Left lobe of liver (tissue), 2 donors: ENCODE results near the gene SFPQ. TPM values are rescaled to one million over a fixed set of nuclear protein-coding genes. Genes with fewer than 3 reads are reported as not detected.
"Not testable (repeated sequence)": the region's sequence is repeated elsewhere in the genome, so short reads cannot be mapped to it uniquely, and the experiment has no call there.

Experiments used
- ATAC-seq: fragments of 200-7000 bp; cut with Tn5 transposase; one replicate; pipeline ENCODE4 v1.9.1; 2020; ENCODE audit warnings: mild to moderate bottlenecking, moderate library complexity
- DNase-seq: peaks from one replicate; pipeline ENCODE4 v3.0.0-alpha.2; 2020; ENCODE audit warnings: low spot score
- total RNA-seq: library from RNA; stranded (reverse); gene quantifications from one replicate; pipeline ENCODE4 v1.2.1, GENCODE V29; 2021
- donor health status: DM: no; HTN: no; CAD: no; lungs with moderate emphysema.
- donor health status: DM: no; HTN: yes; CAD: no.

Gene SFPQ
- total RNA-seq, 1 donor from 2014 or later, result 55.9 TPM

DNA sequence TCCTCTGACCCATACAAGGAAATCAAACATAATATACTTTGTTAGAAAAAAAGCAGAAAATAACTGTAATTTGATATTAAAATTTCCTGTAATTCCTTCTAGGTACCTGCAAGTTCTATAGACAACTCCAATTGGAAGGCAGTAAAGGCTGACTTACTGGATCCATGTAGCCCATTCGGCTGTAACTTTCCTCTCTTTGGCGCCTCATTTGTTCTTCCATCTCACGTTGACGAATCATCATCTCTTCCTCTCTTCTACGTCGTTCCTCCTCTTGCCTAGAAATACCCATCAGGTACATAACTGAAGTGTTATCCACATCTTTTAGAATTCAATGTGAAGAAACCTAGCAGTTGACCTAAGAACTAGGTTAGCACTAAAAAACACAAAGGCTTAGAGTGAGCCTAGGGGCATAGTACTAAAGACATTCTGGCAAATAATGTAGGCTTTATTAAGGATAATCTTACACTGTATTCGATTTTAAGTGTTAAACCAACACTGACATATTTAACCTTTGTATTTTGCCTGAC is 5.1 kb downstream of the SFPQ start:
- ATAC-seq (no peak), DNase-seq (no peak)

DNA sequence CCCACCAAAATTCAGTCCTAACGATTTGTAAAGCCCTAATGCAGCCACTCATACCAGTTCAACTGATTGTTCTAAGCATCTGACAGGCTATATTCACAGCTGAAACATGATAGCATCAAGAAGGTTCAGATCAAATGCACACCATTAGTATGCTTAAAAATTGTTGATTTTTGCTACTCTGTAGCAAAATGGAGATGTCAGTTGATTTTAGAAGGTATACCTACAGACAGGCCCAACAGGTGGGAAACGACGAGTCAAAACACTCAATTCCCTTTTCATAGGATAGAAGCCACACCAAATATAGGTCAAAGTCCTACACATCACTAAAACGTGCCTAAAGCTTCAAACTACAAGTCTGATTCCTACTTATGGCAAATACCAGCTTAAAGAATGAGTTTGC is 6.7 kb downstream of the SFPQ start:
- no peak for DNase-seq
- ATAC-seq, result no peak

DNA sequence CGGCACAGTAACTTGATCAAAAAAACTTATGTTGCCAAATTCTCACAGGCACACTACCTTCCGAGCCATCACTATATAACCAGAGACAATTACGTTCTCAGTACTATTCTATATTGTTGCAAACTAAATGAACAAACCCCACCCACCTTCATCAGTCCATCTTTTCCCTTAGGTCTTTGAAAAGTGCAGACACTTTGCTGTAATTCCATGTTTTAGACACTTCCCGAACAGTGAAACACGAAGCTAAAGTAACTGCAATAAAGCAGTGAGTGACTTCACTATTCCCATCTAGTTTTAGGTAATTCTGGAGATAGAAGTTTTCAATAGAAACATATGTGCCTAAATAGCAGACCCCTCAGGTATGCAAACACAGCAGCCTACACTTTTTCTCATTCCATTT is 7.7 kb downstream of the SFPQ start:
- no peak for ATAC-seq
- no peak for DNase-seq

DNA sequence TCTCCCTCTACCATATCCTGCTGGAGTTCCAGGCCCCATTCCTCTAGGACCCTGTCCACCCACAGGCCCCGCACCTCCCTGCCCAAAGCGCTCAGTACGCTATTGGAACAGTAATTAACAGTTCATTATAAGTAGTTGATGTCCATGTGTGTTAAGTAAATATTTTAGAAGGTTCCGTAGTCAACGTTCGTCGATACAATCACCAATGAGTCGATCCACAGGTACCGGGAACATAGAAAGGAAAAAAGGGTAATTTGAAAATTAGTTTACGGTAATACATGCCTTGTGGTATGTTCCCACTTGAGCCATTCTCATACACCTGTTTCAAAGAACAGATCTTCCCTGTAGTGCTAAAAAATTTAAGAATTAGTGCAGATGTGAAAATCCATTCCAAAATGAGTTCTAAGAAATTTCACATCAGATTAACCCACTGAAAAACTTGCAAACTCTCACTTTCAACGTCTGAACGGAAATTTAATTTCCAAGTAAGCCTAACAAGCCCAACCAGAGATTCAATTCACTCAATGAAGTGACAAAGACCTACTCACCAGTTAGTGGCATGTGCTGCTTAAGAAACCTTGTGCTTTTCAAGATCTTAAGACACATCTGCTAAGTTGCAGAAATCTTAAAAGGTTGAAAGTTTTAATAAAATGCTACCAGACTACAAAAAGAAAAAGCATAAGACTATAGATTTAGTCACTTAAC is 8.3 kb downstream of the SFPQ start:
- ATAC-seq (no peak), DNase-seq (no peak)

DNA sequence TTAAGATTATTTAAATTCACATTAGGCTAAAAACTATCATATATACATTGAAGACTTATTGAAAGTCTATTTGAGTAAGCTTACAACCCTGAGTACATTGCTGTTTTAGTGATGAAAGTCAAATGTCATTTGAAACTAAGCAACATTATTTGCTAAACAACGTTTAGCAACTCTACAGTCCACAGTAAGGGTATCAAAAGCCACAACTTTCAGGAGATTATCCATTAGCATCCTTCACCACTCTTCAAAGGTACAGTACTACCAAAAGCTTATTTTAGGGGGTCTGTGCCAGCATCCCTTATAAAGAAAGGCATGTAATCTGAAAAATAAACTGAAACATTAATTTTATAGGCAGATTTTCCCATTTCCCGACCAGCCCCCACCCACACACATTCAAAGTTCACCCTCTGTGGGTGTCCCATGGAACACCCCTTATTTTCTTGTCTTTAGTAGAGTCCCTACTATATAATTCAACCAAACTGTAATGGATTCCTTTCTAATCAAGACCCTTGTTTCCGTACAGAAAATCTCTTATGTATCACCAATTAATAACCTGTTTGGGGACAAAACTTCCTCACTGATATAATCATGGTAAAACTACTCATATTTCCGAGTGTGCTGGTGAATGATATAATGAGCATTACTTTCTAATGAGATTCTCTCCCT is 11.0 kb downstream of the SFPQ start:
- DNase-seq, result no peak
- no peak for ATAC-seq

DNA sequence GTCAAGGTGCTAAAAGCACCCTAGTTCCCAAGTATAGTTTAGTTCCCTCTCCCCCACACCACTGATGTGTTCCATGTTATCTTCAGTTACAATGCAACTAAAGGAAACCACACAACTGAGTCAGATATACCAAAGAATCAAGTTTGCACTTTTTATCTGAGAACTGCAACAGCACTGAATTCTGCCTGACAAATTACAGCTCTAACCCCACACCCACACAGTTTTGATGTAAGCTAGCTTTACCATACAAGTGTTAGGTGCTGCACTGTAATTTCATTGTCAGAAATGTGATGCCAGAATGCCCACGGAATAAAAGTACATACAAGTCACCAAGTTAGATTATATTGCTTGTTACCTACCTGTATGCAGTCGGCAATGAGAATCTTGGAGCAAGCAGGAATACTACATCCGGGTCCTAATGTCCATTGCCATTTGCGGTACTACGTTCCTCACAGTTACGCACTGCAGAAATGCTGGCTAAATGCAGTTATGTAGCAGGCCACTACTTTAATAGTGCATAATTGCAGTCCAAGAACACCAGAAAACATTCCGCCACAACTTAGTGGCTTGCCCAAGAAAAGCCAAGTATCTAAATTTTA is 12.1 kb downstream of the SFPQ start:
- ATAC-seq, result no peak
- no peak for DNase-seq

DNA sequence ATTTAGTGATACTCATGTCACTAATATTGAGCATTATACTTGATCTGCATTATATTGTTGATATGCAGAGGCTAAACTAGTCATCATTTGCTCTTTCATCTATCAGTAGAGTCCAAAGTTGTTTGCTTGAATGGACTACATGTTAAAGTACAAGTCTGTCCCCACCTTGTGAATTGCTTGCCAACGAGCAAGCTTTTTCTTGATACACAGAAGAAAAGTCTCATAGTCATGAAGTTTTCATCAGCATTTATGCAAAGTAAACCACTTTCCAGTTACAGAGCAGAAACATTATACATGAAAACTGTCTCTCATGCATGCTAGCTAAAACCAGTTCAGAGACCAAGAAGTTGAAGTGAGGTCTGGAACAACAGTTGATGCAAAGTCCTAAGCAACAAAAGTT is 13.0 kb downstream of the SFPQ start:
- peak; percentile 14 for ATAC-seq
- no peak for DNase-seq

DNA sequence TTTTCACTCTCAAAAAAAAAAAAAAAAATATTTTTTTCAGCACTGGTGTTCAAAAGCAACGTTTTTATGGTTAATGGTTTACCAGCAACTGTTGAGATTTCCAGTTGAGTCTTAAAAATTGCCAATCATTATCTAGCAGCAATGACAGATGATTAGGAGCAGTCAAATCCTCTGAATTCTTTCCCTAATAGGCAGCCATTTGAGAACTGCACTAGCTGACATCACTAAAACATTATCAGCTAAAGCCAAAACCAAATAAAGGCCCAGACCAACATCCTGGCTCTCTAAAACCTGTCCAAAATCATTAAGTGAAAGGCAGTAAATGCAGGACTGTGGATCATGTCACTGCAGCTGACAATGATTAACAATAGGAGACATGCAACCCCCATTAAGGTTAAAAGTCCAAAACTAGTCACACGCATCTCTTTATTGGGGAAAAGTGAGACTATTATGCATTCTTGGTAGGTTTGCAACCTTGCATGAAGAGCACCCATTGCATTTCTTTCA is 14.0 kb downstream of the SFPQ start:
- ATAC-seq (peak; percentile 83), DNase-seq (no peak)

DNA sequence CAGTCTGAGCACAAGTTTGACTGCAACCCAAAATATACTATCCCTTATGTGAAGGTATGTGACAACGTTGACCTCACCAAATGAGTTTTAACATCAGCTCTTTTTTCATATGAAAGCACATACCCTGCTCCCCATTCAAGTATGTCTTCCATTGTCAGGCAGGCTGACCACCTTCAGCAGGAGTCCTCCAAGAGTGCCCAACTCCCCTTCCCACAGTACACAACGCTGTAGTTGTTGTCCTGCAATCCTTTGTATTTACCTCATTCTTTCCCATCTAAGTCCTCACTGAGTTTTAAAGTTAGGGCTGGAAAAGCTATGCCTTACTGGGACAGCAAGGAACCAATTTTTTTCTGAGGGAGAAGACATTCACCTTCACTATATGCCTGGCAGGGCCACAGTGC is 14.7 kb downstream of the SFPQ start:
- no peak for ATAC-seq

DNA sequence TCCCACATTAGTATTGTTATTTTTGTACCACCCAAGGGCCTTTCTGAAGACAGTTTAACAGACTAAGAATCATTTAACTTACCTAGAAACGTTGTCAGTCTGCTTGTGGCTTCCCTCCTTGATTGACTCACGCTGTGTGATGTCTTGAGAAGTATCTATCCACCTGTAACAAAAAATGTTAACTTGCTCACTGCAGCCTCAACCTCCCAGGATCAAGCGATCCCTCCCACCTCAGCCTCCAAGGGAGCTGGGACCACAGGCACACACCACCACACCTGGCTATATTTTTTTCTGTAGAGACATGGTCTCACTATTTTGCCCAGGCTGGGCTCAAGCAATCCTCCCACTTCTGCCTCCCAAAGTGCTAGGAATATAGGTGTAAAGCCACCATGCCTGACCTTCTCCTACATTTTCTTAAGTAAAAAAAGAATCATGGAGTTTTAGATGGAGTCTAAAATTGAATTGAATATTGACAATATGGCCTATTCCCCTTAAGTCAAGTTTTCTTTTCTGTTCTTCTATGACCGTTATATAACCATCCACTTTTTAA is 15.6 kb downstream of the SFPQ start:
- no peak for DNase-seq
- ATAC-seq, result no peak

More for the DNA sequence above, 14.7 kb downstream of the SFPQ start:
- no peak for DNase-seq

DNA sequence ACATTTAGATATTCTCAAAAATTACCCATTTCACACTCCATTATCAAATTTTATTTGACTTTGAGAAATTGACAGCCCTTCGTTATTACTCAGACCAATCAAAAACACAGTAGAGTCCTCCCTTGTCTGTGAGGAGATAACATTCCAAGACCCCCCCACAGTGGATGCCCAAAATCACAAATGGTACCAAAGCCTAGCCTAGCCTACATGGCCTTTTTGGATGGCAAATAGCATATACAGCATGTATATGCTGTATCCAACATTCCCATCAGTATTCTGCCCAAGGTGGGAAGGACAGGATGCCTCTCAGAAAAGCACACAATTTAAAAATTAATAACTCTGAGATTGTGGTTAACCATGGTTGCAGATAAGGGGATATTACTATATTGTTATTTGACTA is 17.3 kb downstream of the SFPQ start:
- ATAC-seq, result no peak
- DNase-seq, result no peak

DNA sequence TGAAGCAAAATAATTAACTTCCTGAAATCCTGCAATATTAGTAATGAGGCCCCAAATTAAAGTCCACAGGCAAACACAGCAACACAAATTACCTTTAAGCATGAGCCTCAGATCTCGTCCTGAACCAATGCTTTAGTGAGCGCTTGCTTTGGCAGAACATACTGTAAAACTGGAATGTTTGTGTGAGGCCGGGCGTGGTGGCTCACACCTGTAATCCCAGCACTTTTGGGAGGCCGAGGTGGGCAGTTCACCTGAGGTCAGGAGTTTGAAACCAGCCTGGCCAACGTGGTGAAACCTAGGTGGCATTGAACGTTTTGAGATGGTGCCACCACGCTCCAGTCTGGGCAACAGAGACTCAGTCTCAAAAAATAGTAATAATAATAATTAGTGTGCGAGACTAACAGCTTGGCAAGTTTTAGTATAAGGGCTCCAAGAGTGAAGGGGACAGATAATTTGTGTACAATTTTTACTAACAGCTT is 17.8 kb downstream of the SFPQ start:
- DNase-seq, result no peak
- ATAC-seq, result no peak

DNA sequence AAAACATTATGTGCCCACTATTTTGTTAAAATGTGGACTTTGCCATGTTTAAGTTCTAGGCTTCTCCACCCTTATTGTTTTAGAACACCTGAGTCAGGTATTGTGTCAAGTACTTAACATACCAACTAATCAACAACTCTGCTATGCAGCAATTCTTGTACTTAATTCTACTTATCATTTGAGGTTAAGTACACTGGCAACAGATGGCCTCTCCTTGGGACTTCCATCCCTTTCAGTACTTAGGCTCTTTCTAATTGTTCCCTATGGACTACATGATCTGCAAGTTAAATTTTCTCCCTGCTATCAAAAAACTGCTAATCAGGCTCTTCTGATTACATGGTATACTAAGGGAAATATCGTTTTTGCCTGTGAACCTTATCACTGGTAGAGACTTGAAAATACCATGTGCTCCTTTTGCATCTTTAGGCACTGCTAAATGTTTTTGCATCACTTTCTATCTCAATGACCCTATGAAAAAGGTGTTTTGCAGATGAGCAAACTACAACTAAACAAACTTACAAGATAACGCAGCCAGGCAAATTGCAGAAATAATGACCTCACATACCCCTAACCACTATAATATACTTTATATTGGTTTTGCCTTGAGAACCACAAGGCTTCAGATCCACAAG is 18.9 kb downstream of the SFPQ start:
- ATAC-seq (no peak), DNase-seq (no peak)

DNA sequence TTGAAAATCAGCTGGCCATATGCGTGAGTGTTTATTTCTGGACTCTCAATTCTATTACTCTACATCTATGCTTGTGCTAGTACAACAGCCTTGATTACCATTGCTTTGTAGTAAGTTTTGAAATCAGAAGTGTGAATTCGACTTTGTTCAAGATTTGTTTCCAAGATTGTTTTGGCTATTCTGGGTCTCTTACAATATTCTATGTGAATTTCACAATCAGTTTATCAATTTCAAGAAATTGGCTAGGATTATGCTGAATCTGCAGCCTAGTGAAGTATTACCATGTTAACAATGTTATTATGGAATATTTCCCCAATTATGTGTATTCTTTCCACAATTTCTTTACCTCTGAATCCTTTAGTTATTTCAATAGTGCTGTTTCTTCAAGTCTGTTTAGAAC is 19.5 kb downstream of the SFPQ start:
- no peak for DNase-seq
- peak; percentile 16 for ATAC-seq

DNA sequence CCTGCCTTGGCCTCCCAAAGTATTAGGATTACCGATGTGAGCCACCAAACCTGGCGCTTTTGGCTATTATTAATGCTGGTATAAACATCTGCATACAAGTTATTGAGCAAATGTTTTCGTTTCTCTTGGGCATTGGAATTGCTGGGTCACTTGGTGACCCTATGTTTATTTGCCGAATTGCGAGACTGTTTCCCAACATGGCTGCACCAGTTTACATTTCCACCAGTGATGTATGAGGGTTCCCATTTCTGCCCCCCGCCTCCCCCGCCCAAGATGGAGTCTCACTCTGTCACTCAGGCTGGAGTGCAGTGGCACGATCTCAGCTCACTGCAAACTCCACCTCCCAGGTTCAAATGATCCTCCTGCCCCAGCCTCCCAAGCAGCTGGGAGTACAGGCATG is 20.9 kb downstream of the SFPQ start:
- ATAC-seq (peak; percentile 77), DNase-seq (peak; percentile 74)

DNA sequence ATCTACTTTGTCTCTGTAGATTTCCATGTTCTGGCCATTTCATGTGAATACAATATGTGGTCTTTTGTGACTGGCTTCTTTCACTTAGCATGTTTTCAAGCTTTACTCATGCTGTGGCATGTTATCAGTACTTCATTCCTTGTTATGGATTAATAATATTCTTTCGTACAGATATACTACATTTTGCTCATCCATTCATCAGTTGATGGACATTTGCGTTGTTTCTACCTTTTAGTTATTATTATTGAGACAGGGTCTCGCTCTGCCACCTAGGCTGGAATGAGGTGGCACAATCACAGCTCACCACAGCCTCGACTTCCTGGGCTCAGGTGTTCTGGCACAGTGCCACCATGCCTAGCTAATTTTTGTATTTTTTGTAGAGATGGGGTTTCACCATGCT is 21.4 kb downstream of the SFPQ start:
- ATAC-seq (no peak), DNase-seq (no peak)

DNA sequence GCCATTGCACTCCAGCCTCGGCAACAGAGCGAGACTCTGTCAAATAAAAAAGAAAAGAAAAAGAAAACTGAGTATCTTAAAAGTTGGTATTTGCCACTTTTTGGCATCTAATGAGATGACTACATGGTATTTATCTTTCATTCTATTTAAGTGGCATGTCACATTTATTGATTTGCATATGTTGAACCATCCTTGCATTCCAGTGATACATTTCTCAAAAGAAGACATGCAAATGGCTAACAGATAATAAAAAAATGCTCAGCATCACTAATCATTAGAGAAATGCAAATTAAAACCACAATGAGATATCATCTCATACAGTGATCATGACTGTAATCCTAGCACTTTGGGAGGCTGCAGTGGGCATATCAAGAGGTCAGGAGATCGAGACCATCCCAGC is 28.1 kb downstream of the SFPQ start:
- ATAC-seq, result no peak

DNA sequence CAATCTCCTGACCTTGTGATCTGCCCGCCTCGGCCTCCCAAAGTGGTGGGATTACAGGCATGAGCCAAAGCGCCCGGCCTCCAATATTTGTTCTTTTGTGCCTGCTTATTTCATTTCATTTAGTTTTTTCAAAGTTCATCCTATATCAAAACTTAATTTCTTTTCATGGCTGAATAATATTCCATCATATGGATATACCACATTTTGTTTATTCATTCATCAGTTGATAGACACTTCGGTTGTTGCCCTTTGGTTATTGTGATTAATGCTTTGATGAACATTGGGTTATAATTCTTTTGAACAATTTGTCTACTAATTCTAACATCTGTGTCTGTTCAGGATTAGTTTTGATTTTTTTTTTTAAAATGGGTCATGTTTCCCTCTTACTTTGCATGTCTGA is 41.7 kb downstream of the SFPQ start:
- no peak for ATAC-seq
- DNase-seq, result no peak

More for the DNA sequence above, 28.1 kb downstream of the SFPQ start:
- no peak for DNase-seq

DNA sequence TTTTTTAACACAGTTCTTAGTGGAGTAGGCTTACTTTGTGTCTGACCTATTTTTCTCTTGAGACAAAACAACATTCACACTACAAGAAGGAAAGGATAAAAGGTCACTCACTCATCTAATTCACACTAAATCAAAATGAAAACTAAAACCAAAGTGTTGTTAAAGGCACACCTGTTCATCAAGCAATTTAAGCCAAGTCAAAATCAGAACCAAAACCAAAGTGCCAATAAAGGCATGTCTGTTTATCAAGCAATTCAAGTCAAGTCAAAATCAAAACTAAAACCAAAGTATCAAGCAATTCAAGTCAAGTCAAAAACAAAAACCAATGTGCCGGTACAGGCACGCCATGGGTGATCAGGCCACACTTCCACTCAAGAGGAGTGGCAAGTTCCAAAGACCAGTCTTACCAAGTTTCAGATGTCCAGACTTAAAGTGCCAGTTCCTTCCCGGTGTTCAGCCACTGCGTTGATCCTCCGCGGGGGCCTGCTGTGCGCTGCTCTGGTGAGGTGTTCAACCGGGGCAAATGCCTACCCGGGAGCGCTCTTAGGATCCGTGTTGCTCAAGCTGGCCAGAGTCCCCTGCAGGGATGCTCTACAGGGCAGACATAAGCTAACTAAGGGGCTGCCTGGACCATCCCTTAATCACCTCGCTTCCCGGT is 46.9 kb downstream of the SFPQ start:
- not testable (repeated sequence) for ATAC-seq, DNase-seq

DNA sequence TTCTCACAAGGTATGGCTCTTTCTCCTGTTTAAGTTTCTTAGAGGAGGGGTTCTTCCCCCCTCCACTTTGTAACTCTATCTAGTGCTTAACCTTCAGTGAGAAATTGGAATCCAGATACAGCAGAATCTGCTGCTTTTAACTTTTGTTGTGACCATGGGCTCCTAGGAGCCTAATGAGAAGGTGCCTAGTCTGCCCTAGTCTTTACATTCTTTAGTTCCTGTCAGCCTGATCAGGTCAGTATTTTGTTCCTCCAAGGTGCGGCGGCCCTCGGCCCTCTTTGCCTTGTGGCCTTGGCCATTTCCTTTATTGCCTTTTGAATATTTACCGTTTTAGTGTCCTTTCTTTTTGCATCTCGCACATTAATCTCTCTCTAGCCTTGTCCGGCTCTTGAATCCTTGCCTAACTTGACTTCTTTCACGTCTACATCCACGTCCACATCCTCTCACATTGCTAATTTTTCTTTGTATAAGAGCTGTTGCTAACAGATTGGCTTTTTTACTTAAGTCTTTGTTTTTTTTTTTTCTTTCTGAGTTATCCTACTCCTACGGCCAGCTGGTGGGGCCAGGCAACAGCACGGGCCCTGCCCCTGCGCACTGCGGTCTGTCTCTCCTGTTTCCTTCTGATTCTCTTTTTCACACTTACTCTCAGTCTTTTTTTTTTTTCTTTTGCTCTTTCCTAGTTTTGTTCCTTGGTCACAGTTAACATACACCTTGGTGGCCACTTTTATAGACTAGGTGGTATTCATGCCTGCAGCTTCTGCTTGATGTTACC is 49.0 kb downstream of the SFPQ start:
- ATAC-seq (no peak), DNase-seq (no peak)
